GM12878 (cell line): ENCODE data around the gene ACVR1C. TPM values are rescaled to one million over a fixed set of nuclear protein-coding genes. Genes with fewer than 3 reads are reported as not detected.

ENCODE experiments used
- ATAC-seq: fragments of 200-7000 bp; cut with Tn5 transposase; 3 replicates; pipeline ENCODE4 v1.9.1; 2020; ENCODE audit warnings: mild to moderate bottlenecking, moderate library complexity
- BruUV-seq: library from RNA; stranded (reverse); fragments of 400-500 nt; replicated peaks from 2 replicates; lab custom pipeline; 2021; lab: Mats Ljungman, UMichigan
- CTCF ChIA-PET: fragments of 300-600 bp; sonication (Branson Sonifier 250); formaldehyde crosslinking; extraction: SDS; loops from one replicate; lab custom pipeline; 2021; ENCODE audit warnings: inconsistent platforms; lab: Yijun Ruan, JAX
- POLR2A ChIA-PET: fragments of 350-600 bp; formaldehyde crosslinking; extraction: SDS; loops from one replicate; lab custom pipeline; 2021; ENCODE audit warnings: inconsistent platforms; lab: Charles Lee
- RAD21 ChIA-PET: fragments of 300-600 bp; sonication (Branson Sonifier 250); formaldehyde crosslinking; loops from one replicate; lab custom pipeline; 2023; ENCODE audit warnings: antibody characterized with exemption; ENCODE audit not compliant: unreplicated experiment; lab: Charles Lee
- SMC1A ChIA-PET: fragments of 300-600 bp; sonication (Branson Sonifier 250); formaldehyde crosslinking; loops from one replicate; lab custom pipeline; 2023; ENCODE audit not compliant: unreplicated experiment, uncharacterized antibody; lab: Charles Lee
- DNase-seq: peaks from one replicate; pipeline ENCODE4 v3.0.0-alpha.2; 2011; ENCODE audit warnings: low read depth, low spot score
- FAIRE-seq: peaks from 3 replicates; lab custom pipeline; 2011; peaks lifted over from hg19 to GRCh38; lab: Jason Lieb, UNC
- H2AFZ ChIP-seq: 2 replicates; pipeline ENCODE4 v1.6.0; 2011; ENCODE audit warnings: low read depth, low read length, control low read depth; ENCODE audit not compliant: control insufficient read depth
- H3K27ac ChIP-seq: 2 replicates; pipeline ENCODE4 v1.5.1; 2011; ENCODE audit warnings: control low read depth; ENCODE audit not compliant: control insufficient read depth, insufficient read depth
- H3K27me3 ChIP-seq, 2 experiments: replicated peaks in 1 of 2; 2 replicates each; pipeline versions ENCODE4 v1.6.0 to v1.6.1; 2011; ENCODE audit warnings: low read length in 1 of 2; ENCODE audit not compliant: control insufficient read depth in 2 of 2, insufficient read depth in 2 of 2
- H3K36me3 ChIP-seq, 2 experiments: 2 replicates each; pipeline ENCODE4 v1.5.1; 2011; ENCODE audit warnings: low read length in 1 of 2; ENCODE audit not compliant: control insufficient read depth in 2 of 2, insufficient read depth in 2 of 2
- H3K4me1 ChIP-seq: 2 replicates; pipeline ENCODE4 v1.6.1; 2011; ENCODE audit warnings: mild to moderate bottlenecking, low read length, moderate library complexity, mixed read lengths; ENCODE audit not compliant: control insufficient read depth, insufficient read depth
- H3K4me2 ChIP-seq: 2 replicates; pipeline ENCODE4 v1.6.0; 2011; ENCODE audit warnings: control low read depth; ENCODE audit not compliant: control insufficient read depth, insufficient read depth
- H3K4me3 ChIP-seq: fragments of 200-600 bp; sonication (generic); 2 replicates; pipeline ENCODE4 v1.5.1; 2016
- H3K79me2 ChIP-seq: 2 replicates; pipeline ENCODE4 v1.6.0; 2011; ENCODE audit warnings: low read length; ENCODE audit not compliant: control insufficient read depth, insufficient read depth
- H3K9ac ChIP-seq: 2 replicates; pipeline ENCODE4 v1.8.0; 2011; ENCODE audit warnings: low read length, control low read depth, mixed read lengths; ENCODE audit not compliant: control insufficient read depth, insufficient read depth
- H3K9me3 ChIP-seq: replicated peaks from 3 replicates; pipeline ENCODE4 v1.5.1; 2011; ENCODE audit warnings: mild to moderate bottlenecking, low read length; ENCODE audit not compliant: control insufficient read depth, insufficient read depth
- H4K20me1 ChIP-seq: 2 replicates; pipeline ENCODE4 v1.6.0; 2011; ENCODE audit not compliant: control insufficient read depth, insufficient read depth
- CBFB ChIP-seq: IDR thresholded peaks from 2 replicates; pipeline ENCODE4 v1.6.1; 2016; ENCODE audit warnings: antibody characterized with exemption, low read depth
- CHD1 ChIP-seq: IDR thresholded peaks from 2 replicates; pipeline ENCODE4 v1.6.1; 2012; ENCODE audit warnings: low read depth, low read length, improper control_type of control experiment
- CTCF ChIP-seq, 3 experiments: IDR thresholded peaks in 2 of 3; conservative IDR thresholded peaks in 1 of 3; 2 replicates each; pipeline ENCODE4 v1.5.1; 2011; ENCODE audit warnings: low read depth in 3 of 3, low read length in 3 of 3, mild to moderate bottlenecking in 3 of 3, control low read depth in 2 of 3, moderate library complexity in 2 of 3, inconsistent platforms in 1 of 3, mixed read lengths in 1 of 3; ENCODE audit not compliant: control insufficient read depth in 2 of 3, insufficient read depth in 1 of 3; ENCODE audit errors: extremely low read depth in 1 of 3
- EED ChIP-seq: sonication (generic); IDR thresholded peaks from 2 replicates; pipeline ENCODE4 v1.6.1; 2016; ENCODE audit warnings: antibody characterized with exemption, low read depth
- IKZF2 ChIP-seq, 2 experiments: fragments of 450-650 bp; IDR thresholded peaks; 2 replicates each; pipeline ENCODE4 v1.6.1; 2017; ENCODE audit warnings: mild to moderate bottlenecking in 2 of 2, moderate library complexity in 2 of 2
- JUND ChIP-seq: IDR thresholded peaks from 2 replicates; pipeline ENCODE4 v1.6.1; 2012; ENCODE audit warnings: low read depth, mild to moderate bottlenecking, low read length, improper control_type of control experiment, moderate library complexity
- KLF5 ChIP-seq: fragments of 450-650 bp; IDR thresholded peaks from 2 replicates; pipeline ENCODE4 v1.6.1; 2014; ENCODE audit warnings: mild to moderate bottlenecking; ENCODE audit not compliant: partially characterized antibody
- WRNIP1 ChIP-seq: IDR thresholded peaks from 2 replicates; pipeline ENCODE4 v1.6.1; 2011; ENCODE audit warnings: low read depth, low read length, improper control_type of control experiment, borderline replicate concordance
- YY1 ChIP-seq: IDR thresholded peaks from 2 replicates; pipeline ENCODE4 v1.6.1; 2011; ENCODE audit warnings: low read depth, mild to moderate bottlenecking, low read length
- WGBS: methylation state at CpG from one replicate; pipeline ENCODE4 v1.1.6; 2016; ENCODE audit warnings: low lambda C conversion rate; ENCODE audit not compliant: insufficient replicate concordance, insufficient coverage; ENCODE audit errors: missing lambda C conversion rate; 5-methylcytosine and 5-hydroxymethylcytosine counted together
- in situ Hi-C: fragments of 300-500 bp; cut with MboI; formaldehyde crosslinking; loops from 9 replicates; pipeline ENCODE4 v1.14.3; 2018; ENCODE audit warnings: mixed read lengths
- intact Hi-C: fragments of 100-400 bp; cut with micrococcal nuclease; formaldehyde crosslinking; loops from one replicate; pipeline ENCODE4 v1.14.2; 2022; ENCODE audit not compliant: unreplicated experiment
- polyA plus RNA-seq, 11 experiments: library from polyadenylated mRNA; depleted of rRNA in 4 of 11; unstranded in 6 of 11; stranded (reverse) in 5 of 11; fragments of >200 nt; fragmentation: Nextera tagmentation in 4 of 11; fragmentation: Illumina TruSeq in 1 of 11; extraction: Ambion mirVana in 4 of 11; extraction: Trizol in 1 of 11; gene quantifications; 1 replicate in 1 of 11; 2 replicates in 10 of 11; pipeline versions ENCODE4 v1.2.1 to v1.2.3, GENCODE V29; 2011 to 2016; ENCODE audit warnings: inconsistent platforms in 2 of 11, missing spikeins in 2 of 11, low read depth in 1 of 11
- total RNA-seq, 4 experiments: library from RNA; depleted of rRNA in 3 of 4; stranded (reverse); fragments of >200 nt in 3 of 4; fragmentation: Illumina TruSeq in 1 of 4; extraction: Trizol in 1 of 4; gene quantifications; 2 replicates each; pipeline versions ENCODE4 v1.2.1 to v1.2.3, GENCODE V29; 2013 to 2021
- TF ChIP-seq, protein P1 (sequence below): fragments of 450-650 bp; IDR thresholded peaks from 2 replicates; pipeline ENCODE4 v1.6.1; 2016; ENCODE audit warnings: mild to moderate bottlenecking, moderate library complexity, borderline replicate concordance
- TF ChIP-seq, protein P2 (sequence below): IDR thresholded peaks from 2 replicates; pipeline ENCODE4 v1.6.1; 2011; ENCODE audit warnings: low read depth, low read length, improper control_type of control experiment, borderline replicate concordance
- TF ChIP-seq, protein P3 (sequence below): IDR thresholded peaks from 2 replicates; pipeline ENCODE4 v1.6.1; 2012; ENCODE audit warnings: mild to moderate bottlenecking, low read depth, low read length
- TF ChIP-seq, protein P4 (sequence below): IDR thresholded peaks from 2 replicates; pipeline ENCODE4 v1.6.1; 2012; ENCODE audit warnings: low read length, inconsistent platforms

ACVR1C gene
- total and polyA plus RNA-seq, 10 of the 15 experiments (the other 5 are each of a cell fraction or from before 2014, with no cell fraction given) = not detected

- Histone ChIP-seq H3K27me3 (no peaks in the 10 kb centered on the region), H3K4me3 (no peak overlapping the region), H3K4me1 (no peaks in the 10 kb centered on the region), H3K9me3 (no peaks in the 10 kb centered on the region), H3K27ac (no peak overlapping the region), H3K79me2 (no peaks in the 10 kb centered on the region), H4K20me1 (no peaks in the 10 kb centered on the region), H3K4me2 (no peak overlapping the region), H3K36me3 (no peaks in the 10 kb centered on the region), H2AFZ (no peak overlapping the region), H3K9ac (no peak overlapping the region)
- SMC1A ChIA-PET = no interaction called here
- WGBS = 66% methylated on average over 2 of the region's 2 CpGs
- BruUV-seq = no TSS peak
- POLR2A ChIA-PET = no interaction called here
- in situ Hi-C loops (no loop called here), intact Hi-C loops (no loop called here)
- no peak for DNase-seq
- ATAC-seq = no peak
- RAD21 ChIA-PET = no interaction called here
- CTCF ChIA-PET = no interaction called here
- no peak for FAIRE-seq
- TF ChIP-seq JUND (no peak), CBFB (no peak), YY1 (no peak), CTCF (IDR thresholded peaks at IDR 0.05 in 2 of 3, conservative IDR thresholded peaks at IDR 0.05 in 1 of 3; ENCODE audit: control insufficient read depth in 2 of 3, extremely low read depth in 1 of 3, insufficient read depth in 1 of 3, low read depth in 3 of 3, low read length in 3 of 3) (no peak), IKZF2 (IDR thresholded peaks at IDR 0.05) (no peak), EED (no peak), CHD1 (no peak), KLF5 (no peak), WRNIP1 (no peak)
- TF ChIP-seq, protein P1, sequence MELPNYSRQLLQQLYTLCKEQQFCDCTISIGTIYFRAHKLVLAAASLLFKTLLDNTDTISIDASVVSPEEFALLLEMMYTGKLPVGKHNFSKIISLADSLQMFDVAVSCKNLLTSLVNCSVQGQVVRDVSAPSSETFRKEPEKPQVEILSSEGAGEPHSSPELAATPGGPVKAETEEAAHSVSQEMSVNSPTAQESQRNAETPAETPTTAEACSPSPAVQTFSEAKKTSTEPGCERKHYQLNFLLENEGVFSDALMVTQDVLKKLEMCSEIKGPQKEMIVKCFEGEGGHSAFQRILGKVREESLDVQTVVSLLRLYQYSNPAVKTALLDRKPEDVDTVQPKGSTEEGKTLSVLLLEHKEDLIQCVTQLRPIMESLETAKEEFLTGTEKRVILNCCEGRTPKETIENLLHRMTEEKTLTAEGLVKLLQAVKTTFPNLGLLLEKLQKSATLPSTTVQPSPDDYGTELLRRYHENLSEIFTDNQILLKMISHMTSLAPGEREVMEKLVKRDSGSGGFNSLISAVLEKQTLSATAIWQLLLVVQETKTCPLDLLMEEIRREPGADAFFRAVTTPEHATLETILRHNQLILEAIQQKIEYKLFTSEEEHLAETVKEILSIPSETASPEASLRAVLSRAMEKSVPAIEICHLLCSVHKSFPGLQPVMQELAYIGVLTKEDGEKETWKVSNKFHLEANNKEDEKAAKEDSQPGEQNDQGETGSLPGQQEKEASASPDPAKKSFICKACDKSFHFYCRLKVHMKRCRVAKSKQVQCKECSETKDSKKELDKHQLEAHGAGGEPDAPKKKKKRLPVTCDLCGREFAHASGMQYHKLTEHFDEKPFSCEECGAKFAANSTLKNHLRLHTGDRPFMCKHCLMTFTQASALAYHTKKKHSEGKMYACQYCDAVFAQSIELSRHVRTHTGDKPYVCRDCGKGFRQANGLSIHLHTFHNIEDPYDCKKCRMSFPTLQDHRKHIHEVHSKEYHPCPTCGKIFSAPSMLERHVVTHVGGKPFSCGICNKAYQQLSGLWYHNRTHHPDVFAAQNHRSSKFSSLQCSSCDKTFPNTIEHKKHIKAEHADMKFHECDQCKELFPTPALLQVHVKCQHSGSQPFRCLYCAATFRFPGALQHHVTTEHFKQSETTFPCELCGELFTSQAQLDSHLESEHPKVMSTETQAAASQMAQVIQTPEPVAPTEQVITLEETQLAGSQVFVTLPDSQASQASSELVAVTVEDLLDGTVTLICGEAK = no peak
- TF ChIP-seq, protein P2, sequence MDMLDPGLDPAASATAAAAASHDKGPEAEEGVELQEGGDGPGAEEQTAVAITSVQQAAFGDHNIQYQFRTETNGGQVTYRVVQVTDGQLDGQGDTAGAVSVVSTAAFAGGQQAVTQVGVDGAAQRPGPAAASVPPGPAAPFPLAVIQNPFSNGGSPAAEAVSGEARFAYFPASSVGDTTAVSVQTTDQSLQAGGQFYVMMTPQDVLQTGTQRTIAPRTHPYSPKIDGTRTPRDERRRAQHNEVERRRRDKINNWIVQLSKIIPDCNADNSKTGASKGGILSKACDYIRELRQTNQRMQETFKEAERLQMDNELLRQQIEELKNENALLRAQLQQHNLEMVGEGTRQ = no peak
- TF ChIP-seq, protein P3, sequence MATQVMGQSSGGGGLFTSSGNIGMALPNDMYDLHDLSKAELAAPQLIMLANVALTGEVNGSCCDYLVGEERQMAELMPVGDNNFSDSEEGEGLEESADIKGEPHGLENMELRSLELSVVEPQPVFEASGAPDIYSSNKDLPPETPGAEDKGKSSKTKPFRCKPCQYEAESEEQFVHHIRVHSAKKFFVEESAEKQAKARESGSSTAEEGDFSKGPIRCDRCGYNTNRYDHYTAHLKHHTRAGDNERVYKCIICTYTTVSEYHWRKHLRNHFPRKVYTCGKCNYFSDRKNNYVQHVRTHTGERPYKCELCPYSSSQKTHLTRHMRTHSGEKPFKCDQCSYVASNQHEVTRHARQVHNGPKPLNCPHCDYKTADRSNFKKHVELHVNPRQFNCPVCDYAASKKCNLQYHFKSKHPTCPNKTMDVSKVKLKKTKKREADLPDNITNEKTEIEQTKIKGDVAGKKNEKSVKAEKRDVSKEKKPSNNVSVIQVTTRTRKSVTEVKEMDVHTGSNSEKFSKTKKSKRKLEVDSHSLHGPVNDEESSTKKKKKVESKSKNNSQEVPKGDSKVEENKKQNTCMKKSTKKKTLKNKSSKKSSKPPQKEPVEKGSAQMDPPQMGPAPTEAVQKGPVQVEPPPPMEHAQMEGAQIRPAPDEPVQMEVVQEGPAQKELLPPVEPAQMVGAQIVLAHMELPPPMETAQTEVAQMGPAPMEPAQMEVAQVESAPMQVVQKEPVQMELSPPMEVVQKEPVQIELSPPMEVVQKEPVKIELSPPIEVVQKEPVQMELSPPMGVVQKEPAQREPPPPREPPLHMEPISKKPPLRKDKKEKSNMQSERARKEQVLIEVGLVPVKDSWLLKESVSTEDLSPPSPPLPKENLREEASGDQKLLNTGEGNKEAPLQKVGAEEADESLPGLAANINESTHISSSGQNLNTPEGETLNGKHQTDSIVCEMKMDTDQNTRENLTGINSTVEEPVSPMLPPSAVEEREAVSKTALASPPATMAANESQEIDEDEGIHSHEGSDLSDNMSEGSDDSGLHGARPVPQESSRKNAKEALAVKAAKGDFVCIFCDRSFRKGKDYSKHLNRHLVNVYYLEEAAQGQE = no peak
- TF ChIP-seq, protein P4, sequence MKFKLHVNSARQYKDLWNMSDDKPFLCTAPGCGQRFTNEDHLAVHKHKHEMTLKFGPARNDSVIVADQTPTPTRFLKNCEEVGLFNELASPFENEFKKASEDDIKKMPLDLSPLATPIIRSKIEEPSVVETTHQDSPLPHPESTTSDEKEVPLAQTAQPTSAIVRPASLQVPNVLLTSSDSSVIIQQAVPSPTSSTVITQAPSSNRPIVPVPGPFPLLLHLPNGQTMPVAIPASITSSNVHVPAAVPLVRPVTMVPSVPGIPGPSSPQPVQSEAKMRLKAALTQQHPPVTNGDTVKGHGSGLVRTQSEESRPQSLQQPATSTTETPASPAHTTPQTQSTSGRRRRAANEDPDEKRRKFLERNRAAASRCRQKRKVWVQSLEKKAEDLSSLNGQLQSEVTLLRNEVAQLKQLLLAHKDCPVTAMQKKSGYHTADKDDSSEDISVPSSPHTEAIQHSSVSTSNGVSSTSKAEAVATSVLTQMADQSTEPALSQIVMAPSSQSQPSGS = no peak
Observed at GRCh38 chr2:157526070-157526469, 102.6 kb downstream of the ACVR1C start.
